KMS-11 (cell line): ENCODE results near the gene TRPV3.

Experiments
- H2AFZ ChIP-seq: fragments of 200-600 bp; sonication (generic); 2 replicates; pipeline ENCODE4 v1.6.1; 2016; ENCODE audit warnings: antibody characterized with exemption, mixed run types, low read depth
- H3K27ac ChIP-seq: fragments of 200-600 bp; sonication (generic); 2 replicates; pipeline ENCODE4 v1.6.1; 2016; ENCODE audit warnings: mild to moderate bottlenecking, mixed run types
- H3K27me3 ChIP-seq: fragments of 200-600 bp; sonication (generic); 2 replicates; pipeline ENCODE4 v1.6.1; 2017; ENCODE audit warnings: mild to moderate bottlenecking, low read depth, mixed run types, moderate library complexity; ENCODE audit not compliant: insufficient read depth
- H3K36me3 ChIP-seq: fragments of 200-600 bp; sonication (generic); 2 replicates; pipeline ENCODE4 v1.6.1; 2017; ENCODE audit warnings: mild to moderate bottlenecking, mixed run types; ENCODE audit not compliant: insufficient read depth
- H3K4me1 ChIP-seq: fragments of 200-600 bp; sonication (generic); 2 replicates; pipeline ENCODE4 v1.6.1; 2016; ENCODE audit warnings: mild to moderate bottlenecking, low read depth, mixed run types; ENCODE audit not compliant: poor library complexity, severe bottlenecking
- H3K4me2 ChIP-seq: fragments of 200-600 bp; sonication (generic); 2 replicates; pipeline ENCODE4 v1.7.0; 2016; ENCODE audit warnings: mild to moderate bottlenecking, mixed run types
- H3K4me3 ChIP-seq: fragments of 200-600 bp; sonication (generic); IDR thresholded peaks from 2 replicates; pipeline ENCODE4 v1.6.1; 2017; ENCODE audit warnings: low read depth, low read length, mixed read lengths; ENCODE audit not compliant: insufficient read depth
- H3K79me2 ChIP-seq: fragments of 200-600 bp; sonication (generic); 2 replicates; pipeline ENCODE4 v1.6.1; 2016; ENCODE audit warnings: low read depth, mixed run types; ENCODE audit not compliant: insufficient read depth
- H3K9ac ChIP-seq: fragments of 200-600 bp; sonication (generic); 2 replicates; pipeline ENCODE4 v1.6.1; 2016; ENCODE audit warnings: mild to moderate bottlenecking, mixed run types
- H4K20me1 ChIP-seq: fragments of 200-600 bp; sonication (generic); 2 replicates; pipeline ENCODE4 v1.6.1; 2016; ENCODE audit warnings: mild to moderate bottlenecking, mixed run types; ENCODE audit not compliant: insufficient read depth
- TF ChIP-seq, protein P1 (sequence below): fragments of 200-600 bp; sonication (generic); conservative IDR thresholded peaks from 2 replicates; pipeline ENCODE4 v1.6.1; 2017; ENCODE audit warnings: low read depth, mild to moderate bottlenecking, antibody characterized with exemption, low read length, moderate library complexity, mixed read lengths

TRPV3 gene

DNA sequence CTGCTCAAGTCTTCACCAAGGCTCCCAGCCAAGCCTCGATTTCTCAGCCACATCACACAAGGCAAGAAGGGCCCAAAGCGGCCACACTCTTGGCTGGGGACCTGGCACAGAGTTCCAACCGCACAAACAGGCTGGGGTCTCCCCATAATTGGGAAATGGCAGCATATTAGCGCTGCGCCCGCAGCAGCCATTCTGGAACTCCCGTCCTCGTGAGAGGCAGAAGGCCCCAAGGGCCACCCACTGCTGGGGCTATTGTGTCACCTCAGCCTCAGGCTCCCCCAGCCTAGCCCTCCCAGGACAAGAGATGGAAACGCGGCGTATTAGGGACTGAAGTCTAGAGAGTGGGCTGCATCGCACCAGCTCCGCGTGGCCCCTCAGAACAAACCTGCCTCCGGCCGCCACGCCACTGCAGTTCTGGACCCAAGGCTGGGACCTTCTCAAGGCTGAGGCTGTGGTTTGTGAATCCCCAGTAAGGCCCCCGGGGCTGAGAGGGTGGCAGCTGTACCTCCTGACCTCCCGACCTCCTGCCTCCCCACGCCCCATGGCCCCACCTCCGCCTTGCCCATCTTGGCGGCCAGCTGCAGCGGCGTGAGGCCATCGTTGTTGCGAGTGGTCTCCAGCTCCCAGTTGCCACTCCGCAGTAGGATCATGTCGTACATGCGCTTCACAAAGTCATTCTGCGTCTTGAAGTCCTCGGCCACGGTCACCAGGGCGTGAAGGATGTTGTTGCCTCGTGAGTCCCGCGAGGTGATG, 25.3 kb downstream of the TRPV3 start:
- Histone ChIP-seq H2AFZ (no peak overlapping the region), H3K4me3 (no peak overlapping the region), H3K27ac (no peak overlapping the region), H3K36me3 (no peaks in the 10 kb centered on the region), H4K20me1 (no peaks in the 10 kb centered on the region), H3K4me1 (no peaks in the 10 kb centered on the region), H3K4me2 (no peak overlapping the region), H3K9ac (no peak overlapping the region), H3K27me3 (no peaks in the 10 kb centered on the region), H3K79me2 (no peaks in the 10 kb centered on the region)
- TF ChIP-seq, protein P1, sequence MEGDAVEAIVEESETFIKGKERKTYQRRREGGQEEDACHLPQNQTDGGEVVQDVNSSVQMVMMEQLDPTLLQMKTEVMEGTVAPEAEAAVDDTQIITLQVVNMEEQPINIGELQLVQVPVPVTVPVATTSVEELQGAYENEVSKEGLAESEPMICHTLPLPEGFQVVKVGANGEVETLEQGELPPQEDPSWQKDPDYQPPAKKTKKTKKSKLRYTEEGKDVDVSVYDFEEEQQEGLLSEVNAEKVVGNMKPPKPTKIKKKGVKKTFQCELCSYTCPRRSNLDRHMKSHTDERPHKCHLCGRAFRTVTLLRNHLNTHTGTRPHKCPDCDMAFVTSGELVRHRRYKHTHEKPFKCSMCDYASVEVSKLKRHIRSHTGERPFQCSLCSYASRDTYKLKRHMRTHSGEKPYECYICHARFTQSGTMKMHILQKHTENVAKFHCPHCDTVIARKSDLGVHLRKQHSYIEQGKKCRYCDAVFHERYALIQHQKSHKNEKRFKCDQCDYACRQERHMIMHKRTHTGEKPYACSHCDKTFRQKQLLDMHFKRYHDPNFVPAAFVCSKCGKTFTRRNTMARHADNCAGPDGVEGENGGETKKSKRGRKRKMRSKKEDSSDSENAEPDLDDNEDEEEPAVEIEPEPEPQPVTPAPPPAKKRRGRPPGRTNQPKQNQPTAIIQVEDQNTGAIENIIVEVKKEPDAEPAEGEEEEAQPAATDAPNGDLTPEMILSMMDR: no peak

GRCh38 chr17:3531266-3532101, 26.1 kb downstream of the TRPV3 start:
- Histone ChIP-seq H3K4me3 (no peak overlapping the region), H3K9ac (no peak overlapping the region), H3K79me2 (no peaks in the 10 kb centered on the region), H3K36me3 (no peaks in the 10 kb centered on the region), H3K27ac (no peak overlapping the region), H3K4me1 (no peaks in the 10 kb centered on the region), H4K20me1 (no peaks in the 10 kb centered on the region), H2AFZ (no peak overlapping the region), H3K27me3 (no peaks in the 10 kb centered on the region), H3K4me2 (no peak overlapping the region)
- TF ChIP-seq, protein P1: no peak

- H3K4me2 ChIP-seq: no peak overlapping the region
- H3K27ac ChIP-seq: no peak overlapping the region
- no peaks in the 10 kb centered on the region for H4K20me1 ChIP-seq
- H3K27me3 ChIP-seq: no peaks in the 10 kb centered on the region
- no peak overlapping the region for H2AFZ ChIP-seq
- H3K4me3 ChIP-seq: no peak overlapping the region
- TF ChIP-seq, protein P1: no peak
- H3K79me2 ChIP-seq: no peaks in the 10 kb centered on the region
- H3K9ac ChIP-seq: no peak overlapping the region
- no peaks in the 10 kb centered on the region for H3K36me3 ChIP-seq
- no peaks in the 10 kb centered on the region for H3K4me1 ChIP-seq
Measured at GRCh38 chr17:3529817-3530741, 27.5 kb downstream of the TRPV3 start.

DNA sequence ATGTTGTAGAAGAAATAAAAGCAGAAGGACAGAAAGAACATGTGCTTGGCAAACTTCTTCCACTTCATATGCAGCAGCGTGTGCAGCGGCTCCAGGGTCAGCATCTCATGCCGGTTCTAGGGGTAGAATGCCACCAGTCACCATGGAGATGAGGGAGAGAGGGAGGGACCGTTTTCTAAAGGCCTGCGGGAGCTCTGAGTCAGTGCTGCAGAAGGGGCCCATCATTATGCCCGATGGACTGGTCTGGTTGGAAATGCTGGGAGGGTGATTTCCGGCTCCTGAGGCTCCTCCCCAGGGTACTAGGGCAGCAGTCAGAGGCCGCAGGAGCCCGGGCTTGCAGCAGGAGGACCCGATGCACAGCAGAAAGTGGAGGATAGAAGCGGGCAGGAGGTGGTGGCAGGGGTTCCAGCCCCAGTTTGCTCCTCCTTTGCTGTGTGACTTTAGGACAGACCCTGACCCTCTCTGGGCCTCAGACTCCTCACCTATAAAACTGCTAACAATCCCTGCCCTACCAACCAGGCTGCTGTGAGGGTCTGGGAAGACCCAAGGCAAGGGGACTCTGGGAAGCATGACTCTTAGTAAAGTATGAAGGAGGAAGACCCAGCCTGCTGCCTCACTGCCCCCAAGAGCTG, 28.6 kb downstream of the TRPV3 start:
- no peak overlapping the region for H3K4me3 ChIP-seq

More for the DNA sequence above, 28.6 kb downstream of the TRPV3 start:
- H3K4me2 ChIP-seq: no peak overlapping the region
- H3K27ac ChIP-seq: no peak overlapping the region
- no peaks in the 10 kb centered on the region for H3K79me2 ChIP-seq
- H4K20me1 ChIP-seq: no peaks in the 10 kb centered on the region
- no peaks in the 10 kb centered on the region for H3K36me3 ChIP-seq
- TF ChIP-seq, protein P1: no peak
- no peak overlapping the region for H3K9ac ChIP-seq
- no peaks in the 10 kb centered on the region for H3K4me1 ChIP-seq
- H3K27me3 ChIP-seq: no peaks in the 10 kb centered on the region
- no peak overlapping the region for H2AFZ ChIP-seq
